ENCODE data around the gene PCDH17.

PCDH17 gene

DNA sequence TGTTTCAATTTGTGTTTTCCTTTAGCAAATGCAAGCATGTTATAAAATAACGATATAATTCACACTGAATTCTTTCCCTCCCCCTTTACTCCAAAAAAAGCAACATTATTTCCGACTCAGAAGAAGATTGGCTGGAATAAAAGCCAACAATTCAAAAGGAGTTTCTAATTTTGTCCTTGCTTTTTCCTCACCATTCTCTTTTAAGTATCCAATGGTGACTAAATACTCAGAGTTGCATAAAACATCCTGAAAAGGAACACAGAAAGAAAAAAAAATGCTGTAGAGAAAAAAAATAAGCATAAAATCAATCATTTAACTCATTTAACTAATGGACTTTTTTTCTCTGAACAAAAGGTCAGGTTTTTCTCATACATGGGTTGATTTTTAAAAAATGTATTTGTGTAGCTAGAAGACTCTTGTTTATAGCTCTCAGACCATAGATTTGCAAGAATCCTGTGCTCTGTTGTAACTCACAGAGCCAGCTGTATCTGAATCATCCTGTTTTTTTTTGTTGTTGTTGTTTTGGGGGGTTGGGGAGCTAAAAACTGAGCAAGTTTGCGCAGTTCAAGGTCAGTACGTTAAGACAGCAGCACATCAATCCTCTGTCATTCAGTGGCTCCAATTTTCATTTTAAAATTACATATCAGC, 108.1 kb downstream of the PCDH17 start:
- no peak for DNase-seq (ENCODE audit: low read depth)

DNA sequence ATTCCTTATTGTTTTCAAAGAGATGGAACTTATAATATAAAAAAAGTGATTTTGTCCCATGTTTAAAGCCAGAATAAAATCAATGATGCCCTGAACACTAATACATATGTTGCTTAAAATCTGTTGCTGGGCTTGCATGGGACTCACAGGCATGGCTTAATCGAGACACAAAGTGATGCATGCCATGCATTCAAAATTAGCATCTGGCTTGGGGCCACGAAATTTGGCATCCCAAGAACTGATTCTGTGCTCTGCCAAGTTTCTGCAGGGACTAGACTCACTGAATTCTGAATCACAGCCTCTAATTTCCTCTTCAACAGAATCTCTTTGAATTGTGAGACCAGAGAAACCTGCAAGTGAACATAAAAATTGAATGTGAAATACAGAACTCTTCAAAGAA, 109.2 kb downstream of the PCDH17 start:
- DNase-seq (ENCODE audit: low read depth), result no peak

- no peak for DNase-seq (ENCODE audit: low read depth)
Measured at GRCh38 chr13:57748096-57748495, 116.6 kb downstream of the PCDH17 start.

DNA sequence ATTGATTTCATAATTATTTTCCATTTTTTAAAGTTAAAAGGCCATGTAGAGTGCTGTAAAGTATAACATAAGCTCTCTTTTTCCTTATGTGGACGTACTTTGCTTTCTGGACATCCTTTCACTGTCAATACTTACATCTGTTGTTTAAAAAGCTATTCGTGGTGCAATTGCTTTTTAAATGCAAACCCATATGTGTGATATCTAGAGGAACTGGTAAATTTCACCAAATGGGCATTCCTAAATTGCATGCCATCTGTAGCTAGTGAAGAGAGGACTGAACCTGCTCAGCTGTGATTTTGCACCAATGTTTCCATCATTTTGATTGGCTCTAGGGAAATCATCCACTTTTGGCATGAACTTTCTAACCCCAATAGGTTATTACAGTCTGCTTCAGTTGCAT, 129.4 kb downstream of the PCDH17 start:
- no peak for DNase-seq (ENCODE audit: low read depth)

GRCh38 chr13:57763689-57764088, 132.1 kb downstream of the PCDH17 start:
- DNase-seq (ENCODE audit: low read depth), result no peak

Data from stimulated activated CD8-positive, alpha-beta memory T cell treated with anti-CD3 and anti-CD28 coated beads, Interleukin-15, amount 100 ng/mL, for 1 hour (primary cell).